ENCODE data around the gene SZRD1. TPM values are rescaled to one million over a fixed set of nuclear protein-coding genes. Genes with fewer than 3 reads are reported as not detected.

The SZRD1 gene
- total and polyA plus RNA-seq, 2 donors (not counting 1 experiment from before 2014, with no cell fraction given), result 92.4 to 110 TPM

DNA sequence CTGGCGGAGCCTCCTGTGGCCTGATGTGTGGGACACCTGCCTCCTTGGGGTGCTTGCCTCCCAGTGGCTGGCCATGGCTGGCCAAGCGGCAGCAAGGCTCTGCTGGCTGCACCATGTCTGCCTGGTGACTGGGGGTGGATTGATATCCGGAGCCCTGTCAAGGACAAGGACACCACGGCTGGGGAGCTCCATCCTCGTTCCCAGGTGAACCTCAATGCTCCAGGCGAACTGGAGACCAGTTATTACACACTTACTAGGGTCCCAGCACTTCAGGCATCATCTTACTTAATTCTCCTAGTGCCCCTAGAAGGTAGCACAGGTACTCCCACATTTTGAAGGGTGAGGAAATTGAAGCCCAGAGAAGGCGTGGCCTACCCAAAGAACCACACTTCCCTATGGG, 55.0 kb downstream of the SZRD1 start:
- TF ChIP-seq, protein P1, sequence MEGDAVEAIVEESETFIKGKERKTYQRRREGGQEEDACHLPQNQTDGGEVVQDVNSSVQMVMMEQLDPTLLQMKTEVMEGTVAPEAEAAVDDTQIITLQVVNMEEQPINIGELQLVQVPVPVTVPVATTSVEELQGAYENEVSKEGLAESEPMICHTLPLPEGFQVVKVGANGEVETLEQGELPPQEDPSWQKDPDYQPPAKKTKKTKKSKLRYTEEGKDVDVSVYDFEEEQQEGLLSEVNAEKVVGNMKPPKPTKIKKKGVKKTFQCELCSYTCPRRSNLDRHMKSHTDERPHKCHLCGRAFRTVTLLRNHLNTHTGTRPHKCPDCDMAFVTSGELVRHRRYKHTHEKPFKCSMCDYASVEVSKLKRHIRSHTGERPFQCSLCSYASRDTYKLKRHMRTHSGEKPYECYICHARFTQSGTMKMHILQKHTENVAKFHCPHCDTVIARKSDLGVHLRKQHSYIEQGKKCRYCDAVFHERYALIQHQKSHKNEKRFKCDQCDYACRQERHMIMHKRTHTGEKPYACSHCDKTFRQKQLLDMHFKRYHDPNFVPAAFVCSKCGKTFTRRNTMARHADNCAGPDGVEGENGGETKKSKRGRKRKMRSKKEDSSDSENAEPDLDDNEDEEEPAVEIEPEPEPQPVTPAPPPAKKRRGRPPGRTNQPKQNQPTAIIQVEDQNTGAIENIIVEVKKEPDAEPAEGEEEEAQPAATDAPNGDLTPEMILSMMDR (IDR thresholded peaks at IDR 0.05), result no peak
- TF ChIP-seq EZH2 (IDR thresholded peaks at IDR 0.05; ENCODE audit: borderline replicate concordance, insufficient read depth, low read depth, low read length, poor library complexity, severe bottlenecking), result no peak
- no peak overlapping the region for H3K4me3 ChIP-seq (ENCODE audit: control extremely low read depth in 1 of 5, extremely low read depth in 1 of 5, insufficient read depth in 1 of 5, low read depth in 2 of 5, low read length in 4 of 5)
- WGBS (ENCODE audit: insufficient coverage), result 94% methylated on average over 4 of the region's 7 CpGs
- no peaks in the 10 kb centered on the region for H3K27me3 Mint-ChIP-seq
- H3K79me2 ChIP-seq (ENCODE audit: control insufficient read depth, insufficient read depth, low read length), result no peaks in the 10 kb centered on the region
- H3K9ac ChIP-seq (ENCODE audit: low read length), result no peak overlapping the region
- no peaks in the 10 kb centered on the region for H3K9me3 ChIP-seq (ENCODE audit: control extremely low read depth in 1 of 3, control insufficient read depth in 2 of 3, insufficient read depth in 1 of 3, low read length in 2 of 3)
- H3K4me1 ChIP-seq (ENCODE audit: control insufficient read depth in 2 of 2, insufficient read depth in 2 of 2, low read length in 2 of 2), result peaks cover 19 to 26% of the 10 kb centered on the region in 2 donors
- no peaks in the 10 kb centered on the region for H3K9me3 Mint-ChIP-seq (ENCODE audit: insufficient read depth)
- no peak overlapping the region for H2AFZ ChIP-seq (ENCODE audit: insufficient read depth, low read depth, low read length, poor library complexity, severe bottlenecking)
- ATAC-seq (ENCODE audit: low read depth) (no peak), DNase-seq (no peak)
- POLR2A ChIA-PET, result no interaction called here
- H3K36me3 ChIP-seq (replicated peaks in 1 of 2; ENCODE audit: control extremely low read depth in 1 of 2, control insufficient read depth in 1 of 2, extremely low read depth in 1 of 2, insufficient read depth in 2 of 2, low read length in 1 of 2), result no peaks in the 10 kb centered on the region
- H3K27me3 ChIP-seq (replicated peaks in 1 of 4; ENCODE audit: control extremely low read depth in 1 of 4, control insufficient read depth in 3 of 4, insufficient read depth in 4 of 4, low read length in 3 of 4), result no peaks in the 10 kb centered on the region
- peak overlapping the region in 1 of 2 donors; percentile 74 for H3K27ac ChIP-seq (ENCODE audit: low read length in 2 of 2)
- CTCF ChIA-PET, result interaction anchor here (1.9 kb wide), 1 partner anchor 18 kb away, joined by 4 read pairs; the partner anchor contains the start of gene NECAP2
- no peak overlapping the region for H3K4me3 Mint-ChIP-seq
- H3K4me2 ChIP-seq (replicated peaks; ENCODE audit: low read depth, low read length, poor library complexity, severe bottlenecking), result no peak overlapping the region
- H3K4me1 Mint-ChIP-seq, result peaks cover 26% of the 10 kb centered on the region
- H4K20me1 ChIP-seq (ENCODE audit: control insufficient read depth, insufficient read depth, low read length, poor library complexity, severe bottlenecking), result no peaks in the 10 kb centered on the region
- intact Hi-C loops (cut with micrococcal nuclease), result no loop called here
- H3K27ac Mint-ChIP-seq, result peak overlapping the region; percentile 37

- Histone ChIP-seq H3K4me3 (ENCODE audit: control extremely low read depth in 1 of 5, extremely low read depth in 1 of 5, insufficient read depth in 1 of 5, low read depth in 2 of 5, low read length in 4 of 5) (no peak overlapping the region), H3K9ac (ENCODE audit: low read length) (no peak overlapping the region), H4K20me1 (ENCODE audit: control insufficient read depth, insufficient read depth, low read length, poor library complexity, severe bottlenecking) (no peaks in the 10 kb centered on the region), H3K4me1 (ENCODE audit: control insufficient read depth in 2 of 2, insufficient read depth in 2 of 2, low read length in 2 of 2) (peaks cover 14 to 19% of the 10 kb centered on the region in 2 donors), H3K27me3 (replicated peaks in 1 of 4; ENCODE audit: control extremely low read depth in 1 of 4, control insufficient read depth in 3 of 4, insufficient read depth in 4 of 4, low read length in 3 of 4) (no peaks in the 10 kb centered on the region), H3K27ac (ENCODE audit: low read length in 2 of 2) (no peak overlapping the region), H3K9me3 (ENCODE audit: control extremely low read depth in 1 of 3, control insufficient read depth in 2 of 3, insufficient read depth in 1 of 3, low read length in 2 of 3) (no peaks in the 10 kb centered on the region), H3K79me2 (ENCODE audit: control insufficient read depth, insufficient read depth, low read length) (no peaks in the 10 kb centered on the region), H3K4me2 (replicated peaks; ENCODE audit: low read depth, low read length, poor library complexity, severe bottlenecking) (no peak overlapping the region), H2AFZ (ENCODE audit: insufficient read depth, low read depth, low read length, poor library complexity, severe bottlenecking) (no peak overlapping the region), H3K36me3 (replicated peaks in 1 of 2; ENCODE audit: control extremely low read depth in 1 of 2, control insufficient read depth in 1 of 2, extremely low read depth in 1 of 2, insufficient read depth in 2 of 2, low read length in 1 of 2) (no peaks in the 10 kb centered on the region)
- intact Hi-C loops (cut with micrococcal nuclease), result no loop called here
- no peaks in the 10 kb centered on the region for H3K9me3 Mint-ChIP-seq (ENCODE audit: insufficient read depth)
- H3K27ac Mint-ChIP-seq, result no peak overlapping the region
- no peak overlapping the region for H3K4me3 Mint-ChIP-seq
- no peaks in the 10 kb centered on the region for H3K27me3 Mint-ChIP-seq
- ChIA-PET POLR2A (no interaction called here), CTCF (interaction anchor here (0.6 to 1.0 kb wide), 2 partner anchors 19 to 63 kb away, joined by 3 to 4 read pairs; no protein-coding TSS in a partner anchor)
- peaks cover 13% of the 10 kb centered on the region for H3K4me1 Mint-ChIP-seq
- 98% methylated on average over 7 of the region's 10 CpGs for WGBS (ENCODE audit: insufficient coverage)
- no peak for TF ChIP-seq EZH2 (IDR thresholded peaks at IDR 0.05; ENCODE audit: borderline replicate concordance, insufficient read depth, low read depth, low read length, poor library complexity, severe bottlenecking)
- TF ChIP-seq, protein P1 (IDR thresholded peaks at IDR 0.05), result no peak
- ATAC-seq (ENCODE audit: low read depth) (no peak), DNase-seq (no peak)
These were observed 58.3 kb downstream of the SZRD1 start for GRCh38 chr1:16425125-16426025.

All from B cell (primary cell).